ENCODE data around the gene SLC6A4.

Gene SLC6A4

GRCh38 chr17:30254150-30254549 lies 18.7 kb upstream of the SLC6A4 start:
- DNase-seq (ENCODE audit: extremely low read depth, insufficient read length) = no peak
- H3K27me3 ChIP-seq (replicated peaks; ENCODE audit: control insufficient read depth, insufficient read depth, low read length) = no peaks in the 10 kb centered on the region
- H3K36me3 ChIP-seq (ENCODE audit: control insufficient read depth, insufficient read depth, low read length) = peaks cover 3% of the 10 kb centered on the region
- no peak overlapping the region for H3K4me3 ChIP-seq (replicated peaks; ENCODE audit: low read depth, low read length)
- no peak for TF ChIP-seq CTCF (IDR thresholded peaks at IDR 0.05; ENCODE audit: insufficient read depth, low read length, poor library complexity, severe bottlenecking)

- no peak for TF ChIP-seq CTCF (IDR thresholded peaks at IDR 0.05; ENCODE audit: insufficient read depth, low read length, poor library complexity, severe bottlenecking)
- Histone ChIP-seq H3K4me3 (replicated peaks; ENCODE audit: low read depth, low read length) (no peak overlapping the region), H3K27me3 (replicated peaks; ENCODE audit: control insufficient read depth, insufficient read depth, low read length) (no peaks in the 10 kb centered on the region), H3K36me3 (ENCODE audit: control insufficient read depth, insufficient read depth, low read length) (peaks cover 6% of the 10 kb centered on the region)
- no peak for DNase-seq (ENCODE audit: extremely low read depth, insufficient read length)
Observed at GRCh38 chr17:30253312-30253711, 17.8 kb upstream of the SLC6A4 start.

DNA sequence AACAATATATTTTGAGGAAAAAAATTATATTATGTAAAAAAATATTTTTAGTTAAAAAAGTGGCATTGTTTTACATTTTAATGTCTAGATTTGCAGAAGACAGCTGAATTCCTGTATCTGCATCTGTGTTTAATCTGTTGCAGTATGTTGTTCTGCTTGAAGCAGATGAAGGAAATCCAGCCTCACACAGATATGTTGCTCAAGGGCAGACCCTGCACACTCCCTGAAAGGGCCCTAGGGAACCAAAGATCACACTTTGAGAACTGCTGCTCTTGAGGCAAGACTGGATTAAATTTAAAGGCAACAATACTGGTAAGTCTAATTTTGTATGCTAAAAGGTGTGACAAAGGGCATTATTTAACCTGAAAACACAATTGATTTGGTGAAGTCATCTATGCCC lies 16.4 kb upstream of the SLC6A4 start:
- DNase-seq (ENCODE audit: extremely low read depth, insufficient read length) = no peak
- TF ChIP-seq CTCF (IDR thresholded peaks at IDR 0.05; ENCODE audit: insufficient read depth, low read length, poor library complexity, severe bottlenecking) = no peak
- H3K36me3 ChIP-seq (ENCODE audit: control insufficient read depth, insufficient read depth, low read length) = peaks cover 6% of the 10 kb centered on the region
- no peak overlapping the region for H3K4me3 ChIP-seq (replicated peaks; ENCODE audit: low read depth, low read length)
- H3K27me3 ChIP-seq (replicated peaks; ENCODE audit: control insufficient read depth, insufficient read depth, low read length) = no peaks in the 10 kb centered on the region

DNA sequence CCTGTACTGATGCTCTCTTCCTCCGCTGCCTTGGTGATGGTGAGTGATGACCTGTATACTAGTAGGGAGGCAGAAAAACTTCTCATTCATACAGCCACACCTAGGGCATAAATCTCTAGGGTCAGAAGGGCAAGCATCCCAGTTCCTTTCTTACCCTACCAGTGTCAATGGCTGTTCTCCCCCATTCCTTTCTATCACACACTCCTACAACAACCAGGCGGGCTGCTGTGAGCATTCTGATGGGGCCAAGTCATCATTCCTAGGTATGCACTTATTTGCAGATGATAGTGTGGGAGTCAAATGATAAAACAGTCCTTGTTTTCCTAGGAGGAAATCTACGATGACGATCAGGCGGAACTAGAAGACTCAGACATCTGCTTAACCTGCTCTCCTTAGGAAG lies 14.0 kb upstream of the SLC6A4 start:
- Histone ChIP-seq H3K27me3 (replicated peaks; ENCODE audit: control insufficient read depth, insufficient read depth, low read length) (no peaks in the 10 kb centered on the region), H3K4me3 (replicated peaks; ENCODE audit: low read depth, low read length) (no peak overlapping the region), H3K36me3 (ENCODE audit: control insufficient read depth, insufficient read depth, low read length) (peaks cover 6% of the 10 kb centered on the region)
- TF ChIP-seq CTCF (IDR thresholded peaks at IDR 0.05; ENCODE audit: insufficient read depth, low read length, poor library complexity, severe bottlenecking) = no peak
- no peak for DNase-seq (ENCODE audit: extremely low read depth, insufficient read length)

DNA sequence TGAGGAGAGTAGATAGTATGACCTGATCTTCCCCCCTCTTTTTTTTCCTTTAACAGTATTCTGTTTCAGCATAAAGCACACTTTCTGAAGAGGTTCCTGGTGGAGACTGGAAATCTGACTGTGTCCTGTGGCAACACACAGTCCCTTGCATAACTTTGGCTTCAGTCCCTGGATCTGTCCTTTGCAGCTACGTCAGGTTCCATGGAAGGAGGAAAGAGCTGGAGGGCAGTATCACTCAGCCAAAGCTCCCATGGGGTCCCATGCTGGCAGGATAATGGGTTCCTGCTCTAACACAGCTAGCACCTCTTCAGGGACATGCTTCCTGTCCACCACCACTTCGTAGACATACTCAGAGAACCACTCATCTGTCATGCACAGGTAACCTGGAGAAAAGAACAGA lies 13.3 kb upstream of the SLC6A4 start:
- H3K36me3 ChIP-seq (ENCODE audit: control insufficient read depth, insufficient read depth, low read length) = peaks cover 6% of the 10 kb centered on the region

More for the DNA sequence above, 13.3 kb upstream of the SLC6A4 start:
- DNase-seq (ENCODE audit: extremely low read depth, insufficient read length) = no peak
- Histone ChIP-seq H3K27me3 (replicated peaks; ENCODE audit: control insufficient read depth, insufficient read depth, low read length) (no peaks in the 10 kb centered on the region), H3K4me3 (replicated peaks; ENCODE audit: low read depth, low read length) (no peak overlapping the region)
- no peak for TF ChIP-seq CTCF (IDR thresholded peaks at IDR 0.05; ENCODE audit: insufficient read depth, low read length, poor library complexity, severe bottlenecking)

All from GM06990 (cell line).